ENCODE data around the gene DIPK1B. TPM values are rescaled to one million over a fixed set of nuclear protein-coding genes. Genes with fewer than 3 reads are reported as not detected.

The DIPK1B gene
- total RNA-seq, 1 experiment from 2014 or later, result 1.5 TPM

DNA sequence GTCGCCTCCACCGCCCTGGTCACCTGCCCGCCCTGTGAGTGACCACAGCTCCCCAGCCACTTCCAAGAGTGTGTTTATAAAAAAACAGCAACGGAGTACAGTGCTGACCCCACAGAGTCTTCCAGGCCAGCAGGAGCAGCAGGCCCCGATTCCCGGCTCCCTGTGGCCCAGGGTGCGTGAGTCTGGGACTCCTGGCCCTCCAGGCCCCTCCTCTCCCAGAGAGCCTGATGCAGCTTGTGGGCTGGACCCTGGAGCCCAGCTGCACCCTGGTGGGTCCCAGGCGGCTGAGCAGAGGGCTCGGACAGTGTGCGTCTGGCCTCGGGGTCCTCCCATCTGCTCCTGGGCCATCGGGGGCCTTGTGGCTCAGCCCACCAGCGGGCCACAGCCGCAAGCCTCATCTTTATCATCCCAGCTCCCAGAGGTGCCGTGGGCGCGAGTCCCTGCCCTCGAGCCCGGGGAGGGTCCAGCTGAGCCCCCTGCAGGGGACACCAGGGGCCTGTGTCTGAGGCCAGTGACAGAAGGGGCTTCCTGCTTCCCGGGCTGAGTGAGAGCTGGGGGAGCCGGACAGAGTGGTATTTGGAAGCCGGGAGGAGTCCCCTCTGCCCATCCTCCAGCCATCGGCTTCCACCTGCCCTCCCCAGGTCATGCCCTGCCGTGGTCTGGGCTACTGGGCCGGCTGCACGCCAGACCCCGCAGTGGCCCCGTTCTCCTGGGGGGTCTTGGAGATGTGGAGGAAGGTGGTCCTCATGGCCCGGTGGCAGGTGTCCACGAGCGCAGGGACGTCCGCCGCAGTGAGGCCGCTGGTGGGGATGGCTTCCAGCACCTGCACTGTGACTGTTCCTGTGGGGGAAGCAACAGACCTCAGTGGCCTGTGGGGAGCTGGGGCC, 39.0 kb upstream of the DIPK1B start:
- peak; percentile 36 for DNase-seq (ENCODE audit: low read depth)

DNA sequence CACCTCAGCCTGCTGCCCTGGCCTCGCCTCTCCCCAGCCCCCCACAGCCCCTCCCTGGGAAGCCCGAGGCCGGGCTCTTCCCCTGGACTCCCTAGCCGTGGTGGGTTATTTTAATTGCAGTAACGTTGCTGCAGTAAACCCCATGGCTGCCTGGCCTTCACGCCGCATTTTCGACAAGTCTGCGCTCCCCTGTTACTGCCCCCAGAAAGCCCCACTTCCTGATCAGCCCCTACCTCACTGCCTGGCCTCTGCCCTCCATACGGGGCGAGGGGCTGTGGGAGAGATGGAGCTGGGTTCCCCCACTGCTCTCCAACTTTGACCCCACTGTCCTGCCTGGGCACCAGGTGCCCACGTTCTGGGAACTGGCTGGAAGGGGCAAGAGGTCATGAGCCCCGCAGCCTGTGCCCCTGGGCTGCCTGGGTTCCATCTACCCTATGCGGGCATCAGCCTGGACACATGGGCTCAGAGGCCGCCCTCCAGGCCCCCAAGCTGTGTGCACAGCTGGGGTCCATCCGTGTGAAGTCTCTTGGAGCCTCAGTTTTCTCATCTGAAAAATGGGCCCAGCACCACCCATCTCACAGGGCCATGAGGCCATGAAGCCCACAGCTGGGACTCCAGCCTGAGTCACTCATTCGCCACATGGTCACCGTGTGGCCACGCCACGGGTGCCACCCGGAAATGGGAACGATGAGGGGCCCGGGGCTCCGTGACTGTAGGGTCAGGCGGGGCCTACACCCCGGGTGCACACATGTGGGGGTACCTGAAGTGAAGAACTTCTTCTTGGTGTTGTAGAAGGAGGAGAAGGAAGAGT, 38.2 kb upstream of the DIPK1B start:
- DNase-seq (ENCODE audit: low read depth), result no peak

DNA sequence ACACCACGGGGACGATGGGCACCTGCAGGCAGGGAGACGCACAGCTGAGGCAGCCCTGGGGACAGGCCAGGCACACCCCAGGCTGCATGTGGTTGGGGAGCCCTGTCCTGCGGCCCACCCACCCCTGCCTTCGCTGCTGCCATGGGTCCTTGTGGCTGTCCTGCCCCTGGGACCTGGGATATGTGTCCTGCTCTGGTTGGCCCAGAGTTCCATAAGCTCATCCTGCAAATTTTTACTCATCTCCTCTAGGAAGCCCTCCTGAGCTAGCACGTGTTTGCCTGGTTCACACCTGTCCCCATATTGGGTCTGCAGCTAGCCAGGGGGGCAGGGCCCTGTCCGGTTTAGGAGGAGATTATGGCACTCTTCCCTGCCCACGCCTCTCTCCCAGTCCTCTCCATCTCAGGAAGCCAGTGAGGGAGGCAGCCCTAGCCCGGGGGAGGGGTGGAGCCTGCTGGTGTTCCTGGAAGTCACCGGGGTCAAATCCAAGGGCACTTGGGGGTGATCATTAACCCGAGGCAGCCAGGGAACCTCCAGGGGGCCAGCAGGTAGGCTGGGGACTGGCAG, 37.5 kb upstream of the DIPK1B start:
- no peak for DNase-seq (ENCODE audit: low read depth)

DNA sequence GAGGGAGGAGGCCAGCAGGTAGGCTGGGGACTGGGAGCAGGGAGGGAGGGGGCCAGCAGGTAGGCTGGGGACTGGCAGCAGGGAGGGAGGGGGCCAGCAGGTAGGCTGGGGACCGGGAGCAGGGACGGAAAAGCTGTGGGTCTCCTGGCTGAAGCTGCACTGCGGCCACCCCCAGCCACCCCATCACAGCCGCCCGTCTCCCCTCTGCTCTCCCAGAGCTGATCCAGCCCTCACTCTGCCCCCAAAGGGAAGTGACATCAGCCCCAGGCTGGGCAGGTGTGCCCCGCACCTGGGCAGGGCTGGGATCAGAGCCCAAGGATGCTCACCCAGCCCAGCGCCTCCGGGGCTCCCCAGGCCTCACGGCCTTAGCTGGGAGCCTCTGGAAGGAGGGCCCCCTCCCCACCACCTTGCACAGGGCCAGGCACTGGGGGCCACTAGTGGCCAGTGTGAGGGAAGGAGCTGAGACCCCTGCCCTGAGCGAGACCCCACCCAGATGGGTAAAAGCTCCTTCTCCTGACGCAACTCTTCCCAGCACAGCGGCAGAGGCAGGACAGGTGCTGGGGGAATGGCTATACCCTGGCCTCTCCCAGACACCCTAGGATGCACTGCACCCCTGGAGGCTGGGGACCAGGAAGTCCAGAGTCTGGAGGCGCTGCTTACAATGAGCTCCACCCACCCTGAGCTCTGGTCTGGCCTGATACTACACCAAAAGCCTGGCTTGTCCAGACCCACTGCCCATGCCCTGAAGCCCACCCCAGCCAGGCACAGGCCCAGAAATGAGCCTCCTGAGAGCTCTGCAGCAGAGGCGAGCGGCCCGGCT, 36.7 kb upstream of the DIPK1B start:
- DNase-seq (ENCODE audit: low read depth), result no peak

DNA sequence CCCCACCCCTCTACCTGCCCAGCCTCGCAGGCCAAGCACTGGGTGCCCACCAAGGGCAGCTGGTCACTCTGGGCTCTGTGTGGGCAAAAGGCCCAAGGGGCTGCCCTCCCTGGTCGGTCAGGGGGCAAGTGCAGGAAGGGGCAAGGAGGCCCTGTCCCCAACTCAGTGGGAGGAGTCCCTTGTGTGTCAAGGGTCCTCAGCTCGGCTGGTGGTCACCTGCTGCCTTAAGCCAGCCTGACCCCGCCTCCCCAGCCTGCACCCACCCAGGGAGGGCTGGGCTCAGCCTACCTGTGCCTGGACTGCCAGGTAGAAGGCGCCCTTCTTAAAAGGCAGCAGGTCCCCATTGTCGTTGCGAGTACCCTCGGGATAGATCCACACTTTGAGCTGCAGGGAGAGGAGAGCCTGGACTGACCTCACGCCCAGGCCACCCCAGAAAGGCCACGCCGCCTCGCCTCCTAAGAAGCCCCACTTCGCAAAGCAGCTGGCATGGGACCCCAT, 36.0 kb upstream of the DIPK1B start:
- no peak for DNase-seq (ENCODE audit: low read depth)

DNA sequence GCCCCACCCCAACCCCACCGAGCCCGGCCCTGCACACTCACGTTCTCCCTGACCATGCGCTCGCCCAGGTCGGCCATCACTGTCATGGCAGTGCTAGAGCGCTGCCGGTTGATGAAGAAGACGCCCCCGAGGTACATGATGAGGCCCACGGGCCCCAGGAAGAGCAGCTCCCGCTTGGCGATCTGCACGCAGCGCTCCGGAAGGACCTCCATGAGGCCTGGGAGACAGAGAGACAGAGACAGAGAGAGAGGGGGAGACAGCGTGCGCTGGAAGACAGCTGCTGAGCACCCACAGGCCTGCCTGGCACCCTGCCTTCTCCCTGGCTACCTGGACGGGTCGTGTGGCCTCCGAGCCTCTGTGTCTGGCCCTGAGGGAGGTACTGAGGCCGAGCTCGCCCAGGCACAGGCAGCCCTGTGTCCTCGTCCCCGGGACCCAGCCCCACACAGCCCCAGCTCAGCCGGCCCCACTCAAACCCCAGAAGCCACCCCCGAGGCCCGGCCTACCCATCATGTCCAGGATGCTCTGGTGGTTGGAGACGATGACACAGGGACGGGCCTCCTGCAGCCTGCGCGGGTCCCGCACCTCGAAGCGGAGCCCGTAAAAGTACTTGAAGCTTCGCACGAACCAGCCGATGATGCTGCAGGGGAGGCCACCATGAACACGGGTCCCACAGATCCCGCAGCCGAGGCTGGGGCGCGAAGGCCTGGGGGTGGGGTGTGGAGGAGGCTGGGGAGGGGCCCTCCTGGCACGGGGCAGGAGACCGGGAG, 35.3 kb upstream of the DIPK1B start:
- DNase-seq (ENCODE audit: low read depth), result no peak

DNA sequence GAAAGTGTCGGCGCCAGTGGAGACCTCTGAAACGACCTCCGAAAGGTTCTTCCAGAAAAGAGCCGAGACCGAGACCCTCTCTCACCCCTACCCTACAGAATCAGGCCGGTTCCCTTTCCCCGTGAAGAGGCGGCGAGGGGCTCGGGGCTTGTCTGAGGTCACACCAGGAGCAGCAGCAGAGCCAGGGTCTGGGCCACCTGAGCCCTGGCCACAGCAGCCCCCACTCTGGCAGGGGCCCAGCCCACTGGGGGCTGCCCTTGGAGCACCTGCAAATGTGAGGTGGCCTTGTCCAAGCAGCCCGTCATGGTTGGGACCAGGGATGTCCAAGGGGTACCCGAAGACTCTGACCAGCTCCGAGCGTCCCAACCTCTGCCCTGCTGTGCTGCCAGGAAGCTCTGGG, 34.3 kb upstream of the DIPK1B start:
- no peak for DNase-seq (ENCODE audit: low read depth)

DNA sequence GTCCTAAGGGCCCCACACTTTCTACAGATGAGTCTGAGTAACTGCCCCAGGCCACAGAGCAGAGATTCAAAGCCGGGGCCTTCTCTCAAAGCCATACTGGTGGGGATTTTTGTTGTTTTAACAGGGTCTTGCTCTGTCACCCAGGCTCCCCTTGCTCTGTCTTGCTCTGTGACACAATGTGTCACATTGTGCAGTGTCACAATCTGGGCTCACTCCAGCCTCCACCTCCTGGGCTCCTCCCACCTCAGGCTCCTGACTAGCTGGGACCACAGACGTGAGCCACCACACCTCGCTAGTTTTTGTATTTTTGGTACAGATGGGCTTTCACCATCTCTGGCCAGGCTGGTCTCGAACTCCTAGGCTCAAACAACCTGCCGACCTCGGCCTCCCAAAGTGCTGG, 33.7 kb upstream of the DIPK1B start:
- DNase-seq (ENCODE audit: low read depth), result no peak

DNA sequence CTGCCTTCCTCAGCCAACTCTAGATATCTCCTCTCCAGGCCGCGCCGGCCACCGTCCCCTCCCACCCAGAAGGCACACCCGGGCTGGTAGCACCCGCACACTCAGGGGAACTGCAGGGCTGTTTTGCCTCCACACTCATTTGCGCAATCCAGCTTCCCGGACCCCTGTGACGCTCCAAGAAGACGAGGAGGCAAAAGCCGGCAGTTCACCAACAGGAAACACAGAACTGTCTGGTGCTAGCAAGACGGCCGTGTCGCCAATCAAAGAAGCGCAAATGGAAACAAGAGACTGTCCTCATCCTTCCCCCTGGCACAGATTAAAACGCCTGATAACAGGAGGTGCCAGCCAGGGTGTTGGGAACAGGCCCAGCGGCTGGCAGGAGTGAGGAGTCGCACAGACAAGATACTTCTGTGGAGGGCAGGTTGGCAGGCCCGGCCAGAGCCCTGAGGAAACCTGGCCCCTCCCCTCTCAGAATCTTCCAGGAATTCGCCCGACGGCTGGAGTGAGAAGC, 32.9 kb upstream of the DIPK1B start:
- DNase-seq (ENCODE audit: low read depth), result no peak

DNA sequence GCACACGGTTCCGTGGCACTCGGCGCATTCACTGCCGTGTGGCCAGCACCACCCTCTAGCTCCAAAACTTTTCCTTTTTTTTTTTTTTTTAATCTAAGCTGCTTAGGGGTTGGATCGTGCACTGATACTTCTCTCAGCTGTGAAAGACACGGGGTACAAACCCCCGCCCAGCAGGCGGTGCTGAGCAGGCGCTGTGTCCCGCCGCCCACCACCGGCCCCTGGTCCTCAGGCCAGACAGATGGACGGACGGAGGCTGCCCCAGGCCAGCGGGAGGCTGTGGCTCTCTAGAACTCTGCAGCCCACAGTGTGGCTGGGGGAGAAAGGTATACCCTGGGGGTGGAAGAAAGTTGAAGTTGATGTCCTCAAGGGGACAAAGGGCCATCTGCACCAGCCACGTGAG, 31.3 kb upstream of the DIPK1B start:
- DNase-seq (ENCODE audit: low read depth), result no peak

DNA sequence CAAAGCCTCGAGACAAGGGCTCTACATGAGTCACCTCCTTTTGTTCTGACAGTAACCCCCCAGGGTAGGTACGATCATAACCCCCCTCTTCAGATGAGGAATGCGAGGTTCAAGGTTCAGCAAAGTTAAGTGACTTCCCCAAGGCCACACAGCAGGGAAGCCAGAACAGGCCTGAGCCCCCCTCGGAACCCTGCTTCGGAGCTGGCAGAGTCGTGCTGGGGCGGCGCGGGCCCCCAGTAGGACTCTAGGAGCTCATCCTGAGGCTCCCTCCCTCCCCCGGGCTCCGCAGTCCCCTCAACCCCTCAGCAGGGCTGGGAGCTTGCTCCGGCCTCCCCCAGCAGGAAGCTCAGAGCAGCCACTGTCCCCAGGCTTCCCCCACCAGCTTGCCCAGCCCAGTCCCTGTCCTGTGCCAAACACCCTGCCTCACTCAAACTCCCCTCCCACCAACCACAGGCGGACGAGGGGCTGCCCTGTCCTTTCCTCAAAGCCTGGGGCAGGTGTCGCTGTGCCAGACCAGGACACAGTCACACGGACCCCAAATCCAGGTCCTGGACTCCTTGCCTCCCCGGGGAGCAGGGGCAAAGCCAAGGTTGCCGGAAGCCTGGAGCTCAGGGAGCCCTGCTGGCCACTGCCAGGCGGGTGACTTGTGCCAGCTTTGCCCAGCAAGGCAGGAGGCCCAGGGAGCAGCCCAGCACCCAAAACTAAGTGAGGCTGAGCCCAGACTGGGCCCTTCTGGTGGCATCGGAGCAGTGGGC, 30.2 kb upstream of the DIPK1B start:
- no peak for DNase-seq (ENCODE audit: low read depth)

DNA sequence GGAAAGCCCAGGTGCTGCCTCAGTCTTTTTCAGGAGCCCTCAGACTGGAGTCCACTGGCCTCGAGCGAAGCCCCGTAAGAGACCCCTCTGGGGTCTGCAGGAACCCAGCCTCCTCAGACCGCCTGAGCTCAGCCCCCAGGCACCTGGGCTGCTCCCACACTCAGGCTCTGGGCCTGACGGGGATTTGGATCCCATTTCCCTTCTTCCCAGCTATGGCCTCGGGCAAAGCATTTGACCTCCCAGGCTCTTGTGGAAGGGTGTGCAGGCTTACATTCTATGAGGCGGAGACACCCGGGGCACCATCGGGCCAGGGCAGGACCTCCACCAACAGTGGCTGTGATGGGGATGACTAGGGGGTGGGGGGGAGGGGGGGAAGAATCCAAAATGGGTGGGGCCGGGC, 29.7 kb upstream of the DIPK1B start:
- DNase-seq (ENCODE audit: low read depth), result no peak

DNA sequence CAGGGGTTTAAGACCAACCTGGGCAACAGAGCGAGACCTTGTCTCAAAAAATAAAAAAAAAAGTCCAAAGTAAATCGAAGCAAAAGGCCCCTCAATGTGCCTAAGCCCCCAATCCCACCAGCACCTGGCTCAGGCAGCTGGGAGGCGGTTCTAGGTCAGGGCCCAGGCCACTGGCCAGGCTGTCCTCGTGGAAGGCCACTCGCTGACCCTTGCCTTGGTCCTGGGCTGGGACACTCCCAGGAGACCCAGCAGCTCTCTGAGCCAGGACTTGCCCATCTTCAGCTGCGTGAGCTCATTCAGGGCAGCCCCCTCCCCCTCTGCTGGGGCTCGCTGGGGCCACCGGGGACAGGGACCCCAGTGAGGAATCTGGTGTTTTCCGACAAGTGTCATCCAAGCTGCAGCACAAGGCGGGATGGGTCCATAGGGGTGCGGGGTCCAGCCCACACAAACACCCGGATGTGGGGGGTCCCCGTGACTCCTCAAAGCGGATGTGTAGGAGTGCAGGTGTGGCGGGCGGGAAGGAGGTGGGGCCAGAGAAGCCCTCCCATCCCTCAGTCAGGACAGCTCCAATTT, 29.1 kb upstream of the DIPK1B start:
- DNase-seq (ENCODE audit: low read depth), result no peak

DNA sequence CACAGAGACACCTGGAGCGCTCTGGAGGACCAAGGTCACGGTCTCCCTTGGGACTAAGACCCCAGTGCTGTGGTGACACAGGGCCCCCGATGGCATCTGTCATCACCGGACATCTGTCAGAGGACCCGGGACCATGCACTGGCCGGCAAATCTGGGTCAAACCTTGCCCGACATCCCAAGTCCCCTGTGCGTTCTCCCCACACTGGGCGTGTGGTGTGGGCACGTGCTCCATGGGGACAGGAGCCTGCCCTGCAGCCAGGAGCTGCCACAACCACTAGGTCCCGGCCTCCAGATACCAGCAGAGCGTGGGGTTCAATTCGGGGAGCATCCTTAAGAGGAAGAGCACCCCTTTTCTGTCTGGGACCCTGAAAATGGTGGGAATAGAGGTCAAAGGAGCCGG, 28.6 kb upstream of the DIPK1B start:
- no peak for DNase-seq (ENCODE audit: low read depth)

DNA sequence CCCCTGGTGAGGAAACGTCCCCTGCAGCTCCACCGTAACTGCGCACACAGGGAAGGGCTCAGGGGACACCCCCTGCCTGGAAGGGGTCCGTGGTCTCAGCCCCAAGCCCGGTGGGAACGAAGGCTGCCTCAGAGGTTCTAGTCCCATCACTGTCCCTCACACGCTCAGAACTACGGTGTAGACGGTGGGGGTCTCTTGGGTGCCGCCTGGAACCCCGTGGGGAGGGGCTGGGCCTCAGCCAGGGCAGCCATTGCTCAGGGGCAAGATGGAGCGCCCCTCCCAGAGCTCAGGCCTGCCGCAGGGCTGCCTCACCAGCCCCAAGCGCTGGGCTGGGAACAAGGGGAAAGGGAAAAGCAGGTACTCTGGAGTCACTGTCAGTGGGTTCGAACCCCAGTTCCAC, 28.0 kb upstream of the DIPK1B start:
- no peak for DNase-seq (ENCODE audit: low read depth)

DNA sequence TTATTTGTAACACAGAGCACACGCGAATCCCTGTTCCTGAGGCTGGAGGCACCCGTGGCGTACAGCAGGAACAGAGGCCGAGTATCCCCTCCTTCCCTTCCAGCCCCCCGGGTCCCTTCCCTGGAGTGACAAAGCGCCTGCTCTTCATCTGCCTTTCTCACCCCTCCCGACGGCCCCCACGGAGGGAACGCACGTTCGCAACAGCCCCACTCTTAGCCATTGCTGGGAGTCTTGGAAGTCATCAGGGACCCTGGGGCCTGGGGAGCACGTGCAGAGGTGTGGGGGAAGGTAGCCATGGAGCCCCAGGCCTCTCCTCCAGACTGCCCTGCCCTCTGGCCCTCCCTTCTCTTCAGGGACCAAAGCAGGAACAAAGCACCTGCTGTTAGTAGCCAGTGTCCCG, 27.6 kb upstream of the DIPK1B start:
- DNase-seq (ENCODE audit: low read depth), result no peak

DNA sequence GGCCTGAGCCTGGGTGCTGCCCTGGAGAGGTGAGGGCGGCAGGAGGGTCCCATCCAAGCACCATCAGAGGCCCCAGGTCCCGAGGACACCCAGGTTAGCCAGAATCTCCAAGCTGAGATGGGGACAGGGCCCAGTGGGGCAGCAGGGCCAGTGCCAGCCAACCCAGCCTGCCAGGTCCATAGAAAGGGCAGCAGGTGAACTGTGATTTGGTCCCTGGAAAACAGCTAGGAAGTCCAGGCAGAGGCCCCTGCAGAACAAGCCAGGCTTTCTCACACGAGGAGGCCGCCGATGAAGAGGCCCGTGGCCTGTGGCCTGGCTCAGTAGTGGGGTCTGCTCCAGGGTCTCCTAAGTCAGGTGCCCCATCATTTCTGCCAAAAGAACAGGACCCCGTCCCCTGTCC, 27.2 kb upstream of the DIPK1B start:
- DNase-seq (ENCODE audit: low read depth), result no peak

DNA sequence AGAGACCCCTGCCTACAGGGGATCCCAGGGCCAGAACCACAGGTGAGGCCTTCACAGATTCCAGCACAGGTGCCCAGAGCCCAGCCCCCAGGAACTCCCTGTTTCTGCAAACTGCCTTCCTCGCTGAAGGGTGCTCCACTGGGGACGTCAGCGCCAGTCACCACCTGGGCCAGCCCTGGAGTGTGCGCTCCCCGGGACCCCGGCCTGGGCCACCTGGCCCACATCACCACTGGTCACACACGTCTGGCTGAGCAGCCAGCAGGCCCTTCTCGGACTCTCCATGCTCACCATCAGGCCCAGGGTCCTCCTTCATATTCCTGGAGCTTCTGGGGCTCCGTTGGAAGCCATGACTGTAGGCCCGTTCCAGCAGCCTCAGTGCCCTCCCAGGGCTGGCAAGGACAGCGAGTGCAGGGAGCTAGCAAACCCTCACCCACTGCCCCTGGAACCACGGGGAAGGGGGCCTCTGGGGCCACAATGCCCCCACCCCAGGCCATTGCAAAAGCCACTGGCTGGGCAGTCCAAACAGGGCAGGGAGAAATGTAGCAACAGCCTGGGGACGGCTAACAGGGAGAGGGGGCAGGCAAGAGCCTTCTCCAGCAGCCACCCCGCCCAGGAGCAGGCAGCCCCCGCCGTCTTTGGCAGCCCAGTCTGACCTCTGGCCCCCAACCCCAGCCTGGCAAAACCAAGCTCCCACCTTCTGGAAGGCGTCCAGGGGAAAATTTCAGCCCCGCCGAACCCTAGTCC, 26.4 kb upstream of the DIPK1B start:
- no peak for DNase-seq (ENCODE audit: low read depth)

DNA sequence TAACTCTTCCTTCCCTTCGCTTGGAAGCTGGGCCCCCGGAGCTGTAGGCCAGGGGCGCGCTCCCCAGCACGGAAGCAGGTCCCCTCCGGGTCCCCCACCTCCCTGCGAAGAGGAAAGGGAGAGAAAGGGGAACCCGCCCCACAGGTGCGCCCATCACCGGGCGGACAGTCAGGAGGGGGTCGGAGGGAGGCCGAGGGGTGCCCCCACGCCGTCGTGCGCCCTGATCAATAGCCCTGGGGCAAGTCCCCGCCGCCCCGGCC, 25.9 kb upstream of the DIPK1B start:
- no peak for DNase-seq (ENCODE audit: low read depth)

All from M059J (cell line).